Loucy (cell line): ENCODE measurements around the gene PMM1.
"Not testable (repeated sequence)": the region's sequence is repeated elsewhere in the genome, so short reads cannot be mapped to it uniquely, and the experiment has no call there.

Source experiments
- H2AFZ ChIP-seq: fragments of 200-600 bp; sonication (generic); 2 replicates; pipeline ENCODE4 v1.6.0; 2016; ENCODE audit warnings: antibody characterized with exemption, mild to moderate bottlenecking, low read length, moderate library complexity
- H3F3A ChIP-seq: fragments of 200-600 bp; 2 replicates; pipeline ENCODE4 v1.6.0; 2016; ENCODE audit warnings: antibody characterized with exemption, low read depth, mild to moderate bottlenecking
- H3K27me3 ChIP-seq: fragments of 200-600 bp; sonication (generic); 2 replicates; pipeline ENCODE4 v1.6.1; 2014; ENCODE audit warnings: low read length, mild to moderate bottlenecking; ENCODE audit not compliant: insufficient read depth, poor library complexity, severe bottlenecking
- H3K36me3 ChIP-seq: fragments of 200-600 bp; sonication (generic); 2 replicates; pipeline ENCODE4 v1.6.1; 2016; ENCODE audit warnings: low read length; ENCODE audit not compliant: insufficient read depth
- H3K4me1 ChIP-seq: fragments of 200-600 bp; sonication (generic); 2 replicates; pipeline ENCODE4 v1.5.1; 2014; ENCODE audit warnings: low read length, mild to moderate bottlenecking; ENCODE audit not compliant: insufficient read depth, poor library complexity, severe bottlenecking
- H3K4me2 ChIP-seq: fragments of 200-600 bp; sonication (generic); 2 replicates; pipeline ENCODE4 v1.6.0; 2014; ENCODE audit warnings: antibody characterized with exemption, low read length, low read depth, mild to moderate bottlenecking; ENCODE audit not compliant: poor library complexity, severe bottlenecking
- H3K4me3 ChIP-seq: fragments of 200-600 bp; sonication (generic); 2 replicates; pipeline ENCODE4 v1.5.1; 2014; ENCODE audit warnings: low read length, mild to moderate bottlenecking, mixed read lengths; ENCODE audit not compliant: poor library complexity, severe bottlenecking
- H3K79me2 ChIP-seq: fragments of 200-600 bp; sonication (generic); 2 replicates; pipeline ENCODE4 v1.6.1; 2014; ENCODE audit warnings: low read length; ENCODE audit not compliant: insufficient read depth
- H3K9ac ChIP-seq: fragments of 200-600 bp; sonication (generic); 2 replicates; pipeline ENCODE4 v1.6.0; 2014; ENCODE audit warnings: mild to moderate bottlenecking, low read depth, low read length, moderate library complexity; ENCODE audit not compliant: poor library complexity, severe bottlenecking
- H3K9me2 ChIP-seq: fragments of 200-600 bp; sonication (generic); replicated peaks from 2 replicates; pipeline ENCODE4 v1.6.1; 2016; ENCODE audit warnings: low read depth, low read length, mixed read lengths
- H3K9me3 ChIP-seq: fragments of 200-600 bp; sonication (generic); 2 replicates; pipeline ENCODE4 v1.6.1; 2014; ENCODE audit warnings: mild to moderate bottlenecking, antibody characterized with exemption, low read length, low read depth; ENCODE audit not compliant: insufficient read depth
- H4K20me1 ChIP-seq: fragments of 200-600 bp; sonication (generic); 2 replicates; pipeline ENCODE4 v1.6.0; 2014; ENCODE audit warnings: antibody characterized with exemption, low read length, mild to moderate bottlenecking; ENCODE audit not compliant: insufficient read depth, poor library complexity, severe bottlenecking
- EZH2phosphoT487 ChIP-seq: fragments of 200-600 bp; IDR thresholded peaks from 2 replicates; pipeline ENCODE4 v1.6.1; 2018; ENCODE audit warnings: antibody characterized with exemption, mild to moderate bottlenecking, moderate library complexity, borderline replicate concordance
- TF ChIP-seq, protein P1 (sequence below): fragments of 200-600 bp; sonication (generic); conservative IDR thresholded peaks from 2 replicates; pipeline ENCODE4 v1.5.1; 2014; ENCODE audit warnings: mild to moderate bottlenecking, antibody characterized with exemption, low read length

The PMM1 gene

DNA sequence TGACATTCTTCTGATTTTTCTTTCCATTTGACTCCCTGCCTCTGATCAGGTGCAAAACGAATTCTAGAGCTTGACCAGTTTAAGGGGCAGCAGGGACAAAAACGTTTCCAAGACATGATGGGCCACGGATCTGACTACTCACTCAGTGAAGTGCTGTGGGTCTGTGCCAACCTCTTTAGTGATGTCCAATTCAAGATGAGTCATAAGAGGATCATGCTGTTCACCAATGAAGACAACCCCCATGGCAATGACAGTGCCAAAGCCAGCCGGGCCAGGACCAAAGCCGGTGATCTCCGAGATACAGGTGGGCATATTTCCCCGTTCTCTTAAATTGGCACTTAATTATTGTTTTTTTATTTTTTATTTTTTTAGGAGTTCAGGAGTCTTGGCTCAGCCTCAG, 46.8 kb upstream of the PMM1 start:
- no peaks in the 10 kb centered on the region for H3K4me1 ChIP-seq
- no peak overlapping the region for H3K4me2 ChIP-seq
- H3K9me3 ChIP-seq: no peaks in the 10 kb centered on the region
- H3K9ac ChIP-seq: no peak overlapping the region
- no peaks in the 10 kb centered on the region for H3F3A ChIP-seq
- TF ChIP-seq, protein P1, sequence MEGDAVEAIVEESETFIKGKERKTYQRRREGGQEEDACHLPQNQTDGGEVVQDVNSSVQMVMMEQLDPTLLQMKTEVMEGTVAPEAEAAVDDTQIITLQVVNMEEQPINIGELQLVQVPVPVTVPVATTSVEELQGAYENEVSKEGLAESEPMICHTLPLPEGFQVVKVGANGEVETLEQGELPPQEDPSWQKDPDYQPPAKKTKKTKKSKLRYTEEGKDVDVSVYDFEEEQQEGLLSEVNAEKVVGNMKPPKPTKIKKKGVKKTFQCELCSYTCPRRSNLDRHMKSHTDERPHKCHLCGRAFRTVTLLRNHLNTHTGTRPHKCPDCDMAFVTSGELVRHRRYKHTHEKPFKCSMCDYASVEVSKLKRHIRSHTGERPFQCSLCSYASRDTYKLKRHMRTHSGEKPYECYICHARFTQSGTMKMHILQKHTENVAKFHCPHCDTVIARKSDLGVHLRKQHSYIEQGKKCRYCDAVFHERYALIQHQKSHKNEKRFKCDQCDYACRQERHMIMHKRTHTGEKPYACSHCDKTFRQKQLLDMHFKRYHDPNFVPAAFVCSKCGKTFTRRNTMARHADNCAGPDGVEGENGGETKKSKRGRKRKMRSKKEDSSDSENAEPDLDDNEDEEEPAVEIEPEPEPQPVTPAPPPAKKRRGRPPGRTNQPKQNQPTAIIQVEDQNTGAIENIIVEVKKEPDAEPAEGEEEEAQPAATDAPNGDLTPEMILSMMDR: no peak
- no peak for TF ChIP-seq EZH2phosphoT487
- no peaks in the 10 kb centered on the region for H3K9me2 ChIP-seq
- peaks cover 20% of the 10 kb centered on the region for H4K20me1 ChIP-seq
- peaks cover 87% of the 10 kb centered on the region for H3K36me3 ChIP-seq
- H2AFZ ChIP-seq: no peak overlapping the region
- peaks cover 25% of the 10 kb centered on the region; the same call in 1 of the 2 replicates for H3K79me2 ChIP-seq
- no peaks in the 10 kb centered on the region for H3K27me3 ChIP-seq
- H3K4me3 ChIP-seq: no peak overlapping the region

DNA sequence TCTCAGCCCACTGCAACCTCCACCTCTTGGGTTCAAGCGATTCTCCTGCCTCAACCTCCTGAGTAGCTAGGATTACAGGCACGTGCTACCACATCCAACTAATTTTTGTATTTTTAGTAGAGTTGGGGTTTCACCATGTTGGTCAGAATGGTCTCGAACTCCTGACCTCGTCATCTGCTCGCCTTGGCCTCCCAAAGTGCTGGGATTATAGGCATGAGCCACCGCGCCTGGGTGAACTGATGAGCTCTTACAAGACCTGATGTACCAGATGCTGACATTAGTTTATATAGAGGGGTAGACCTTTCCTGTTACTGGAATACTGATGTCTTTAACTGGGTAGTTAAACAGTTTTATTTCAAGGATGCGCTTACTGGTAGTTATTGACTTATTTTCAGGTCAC, 45.0 kb upstream of the PMM1 start:
- not testable (repeated sequence) for H3K4me2 ChIP-seq, H3K9ac ChIP-seq, H3K4me1 ChIP-seq, H3K9me2 ChIP-seq, H3F3A ChIP-seq, H3K4me3 ChIP-seq, H3K27me3 ChIP-seq, H3K9me3 ChIP-seq, H2AFZ ChIP-seq
- Histone ChIP-seq H3K79me2 (peaks cover 23% of the 10 kb centered on the region; the same call in 1 of the 2 replicates), H3K36me3 (peaks cover 73% of the 10 kb centered on the region), H4K20me1 (peaks cover 17% of the 10 kb centered on the region)

DNA sequence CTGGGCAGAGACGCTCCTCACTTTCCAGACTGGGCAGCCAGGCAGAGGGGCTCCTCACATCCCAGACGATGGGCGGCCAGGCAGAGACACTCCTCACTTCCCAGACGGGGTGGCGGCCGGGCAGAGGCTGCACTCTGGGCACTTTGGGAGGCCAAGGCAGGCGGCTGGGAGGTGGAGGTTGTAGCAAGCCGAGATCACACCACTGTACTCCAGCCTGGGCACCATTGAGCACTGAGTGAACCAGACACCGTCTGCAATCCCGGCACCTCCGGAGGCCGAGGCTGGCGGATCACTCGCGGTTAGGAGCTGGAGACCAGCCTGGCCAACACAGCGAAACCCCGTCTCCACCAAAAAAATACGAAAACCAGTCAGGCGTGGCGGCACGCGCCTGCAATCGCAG, 42.0 kb upstream of the PMM1 start:
- H3K79me2 ChIP-seq: peaks cover 50% of the 10 kb centered on the region
- not testable (repeated sequence) for H3K4me2 ChIP-seq, H3K9ac ChIP-seq, H3K4me3 ChIP-seq, H3F3A ChIP-seq, H3K9me2 ChIP-seq, H3K27me3 ChIP-seq, H3K9me3 ChIP-seq, H2AFZ ChIP-seq, H3K4me1 ChIP-seq
- H3K36me3 ChIP-seq: peaks cover 71% of the 10 kb centered on the region
- peaks cover 38% of the 10 kb centered on the region for H4K20me1 ChIP-seq

DNA sequence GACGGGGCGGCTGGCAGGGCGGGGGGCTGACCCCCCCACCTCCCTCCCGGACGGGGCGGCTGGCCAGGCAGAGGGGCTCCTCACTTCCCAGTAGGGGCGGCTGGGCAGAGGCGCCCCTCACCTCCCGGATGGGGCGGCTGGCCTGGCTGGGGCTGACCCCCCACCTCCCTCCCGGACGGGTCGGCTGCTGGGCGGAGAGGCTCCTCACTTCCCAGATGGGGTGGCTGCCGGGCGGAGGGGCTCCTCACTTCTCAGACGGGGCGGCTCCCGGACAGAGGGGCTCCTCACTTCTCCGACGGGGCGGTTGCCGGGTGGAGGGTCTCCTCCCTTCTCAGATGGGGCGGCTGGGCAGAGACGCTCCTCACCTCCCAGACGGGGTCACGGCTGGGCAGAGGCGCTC, 41.5 kb upstream of the PMM1 start:
- H3K4me3 ChIP-seq, H3K9me3 ChIP-seq, H3K4me1 ChIP-seq, H2AFZ ChIP-seq, H3K27me3 ChIP-seq, H3F3A ChIP-seq, H3K9me2 ChIP-seq, H3K9ac ChIP-seq, H3K4me2 ChIP-seq: not testable (repeated sequence)
- Histone ChIP-seq H3K36me3 (peaks cover 66% of the 10 kb centered on the region; the same call in 1 of the 2 replicates), H3K79me2 (peaks cover 52% of the 10 kb centered on the region), H4K20me1 (peaks cover 38% of the 10 kb centered on the region)

DNA sequence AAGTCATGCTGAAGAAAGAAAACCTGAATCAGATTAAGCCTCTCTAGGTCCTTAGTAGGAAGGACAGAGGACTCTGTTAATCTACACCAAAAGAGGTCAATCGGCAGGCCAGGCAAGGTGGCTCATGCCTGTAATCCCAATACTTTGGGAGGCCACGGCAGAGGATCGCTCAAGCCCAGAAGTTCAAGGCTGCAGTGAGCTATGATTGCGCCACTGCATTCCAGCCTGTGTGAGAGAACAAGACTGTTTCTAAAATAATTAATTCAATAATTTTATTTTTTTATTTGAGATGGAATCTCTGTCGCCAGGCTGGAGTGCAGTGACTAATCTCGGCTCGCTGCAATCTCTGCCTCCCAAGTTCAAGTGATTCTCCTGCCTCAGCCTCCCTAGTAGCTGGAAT, 35.9 kb upstream of the PMM1 start:
- Histone ChIP-seq H3K36me3 (peaks cover 43% of the 10 kb centered on the region; the same call in 1 of the 2 replicates), H3K27me3 (no peaks in the 10 kb centered on the region), H3F3A (no peaks in the 10 kb centered on the region), H3K9me3 (no peaks in the 10 kb centered on the region), H4K20me1 (peaks cover 55% of the 10 kb centered on the region), H3K9ac (no peak overlapping the region), H3K4me1 (peaks cover 8% of the 10 kb centered on the region), H3K79me2 (peaks cover 74% of the 10 kb centered on the region), H2AFZ (no peak overlapping the region), H3K9me2 (no peaks in the 10 kb centered on the region), H3K4me3 (no peak overlapping the region), H3K4me2 (no peak overlapping the region)
- no peak for TF ChIP-seq EZH2phosphoT487
- TF ChIP-seq, protein P1: no peak
